ENCODE data around the gene ADAT2. TPM values are rescaled to one million over a fixed set of nuclear protein-coding genes. Genes with fewer than 3 reads are reported as not detected.

The ADAT2 gene
- total and polyA plus RNA-seq, 9 donors, result 5.1 to 18.1 (median 8.7) TPM

DNA sequence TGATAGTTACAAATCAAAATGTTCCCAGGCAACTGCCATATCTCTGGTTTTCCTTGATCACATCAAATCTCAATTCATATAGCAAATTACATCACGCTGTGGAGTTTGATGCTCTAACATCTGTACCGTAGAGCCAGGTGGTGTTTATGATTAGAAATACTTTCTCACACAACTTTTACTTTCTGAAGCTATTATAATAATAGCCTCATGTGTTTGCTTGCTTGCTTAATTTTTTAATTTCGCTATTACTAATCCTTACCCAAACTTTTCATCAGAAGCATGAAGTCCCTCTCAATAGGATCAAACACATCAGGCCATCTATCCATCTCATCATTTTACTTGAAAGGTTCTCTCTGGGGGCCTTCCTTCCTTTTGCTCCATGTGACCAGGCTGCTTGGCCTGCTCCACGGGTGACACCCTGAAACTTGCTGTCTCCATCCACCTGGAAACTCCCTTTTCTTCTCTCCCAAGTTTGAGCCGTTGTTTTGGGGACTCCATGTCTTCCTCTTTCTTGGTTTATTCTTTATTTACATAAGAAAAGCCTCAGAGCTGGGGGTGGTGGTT is 75.4 kb downstream of the ADAT2 start:
- 100% methylated on average over 2 of the region's 5 CpGs for WGBS (ENCODE audit: insufficient coverage)
- Histone ChIP-seq H3K27me3 (ENCODE audit: control insufficient read depth, insufficient read depth, low read length) (no peaks in the 10 kb centered on the region), H3K36me3 (ENCODE audit: control insufficient read depth, insufficient read depth, low read length) (no peaks in the 10 kb centered on the region), H3K4me1 (ENCODE audit: control insufficient read depth, insufficient read depth, low read length) (no peaks in the 10 kb centered on the region), H3K9me3 (replicated peaks; ENCODE audit: control insufficient read depth, low read depth, low read length) (no peaks in the 10 kb centered on the region), H3K27ac (ENCODE audit: low read length) (no peak overlapping the region), H3K4me3 (ENCODE audit: low read length) (no peak overlapping the region)
- DNase-seq, result no peak

DNA sequence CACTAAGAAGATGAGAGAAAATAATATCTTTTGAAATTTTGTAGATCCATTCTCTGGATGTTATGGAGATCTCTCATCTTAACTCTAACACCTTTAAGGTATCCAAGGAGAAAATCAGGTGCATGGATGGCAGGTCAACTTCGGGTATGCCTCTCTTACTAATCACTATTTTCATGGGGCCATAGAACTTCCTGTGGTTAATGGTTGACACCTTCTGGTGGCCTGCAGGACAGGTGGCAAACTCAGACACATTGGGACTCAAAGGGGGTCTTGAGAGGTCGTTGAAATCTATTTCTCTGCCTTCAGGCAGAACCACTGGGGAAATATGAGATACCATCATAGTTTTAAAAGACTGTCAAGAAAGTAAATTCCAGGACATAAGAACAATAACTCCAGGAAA is 76.5 kb downstream of the ADAT2 start:
- no peaks in the 10 kb centered on the region for H3K4me1 ChIP-seq (ENCODE audit: control insufficient read depth, insufficient read depth, low read length)
- no CpG with 5 or more reads among the region's 2 CpGs for WGBS (ENCODE audit: insufficient coverage)
- H3K36me3 ChIP-seq (ENCODE audit: control insufficient read depth, insufficient read depth, low read length), result no peaks in the 10 kb centered on the region
- no peak overlapping the region for H3K27ac ChIP-seq (ENCODE audit: low read length)
- no peaks in the 10 kb centered on the region for H3K27me3 ChIP-seq (ENCODE audit: control insufficient read depth, insufficient read depth, low read length)
- no peaks in the 10 kb centered on the region for H3K9me3 ChIP-seq (replicated peaks; ENCODE audit: control insufficient read depth, low read depth, low read length)
- H3K4me3 ChIP-seq (ENCODE audit: low read length), result no peak overlapping the region
- DNase-seq, result no peak

Other genes with a start within 250 kb of the ADAT2 start
- gene PEX3, start 110 bp upstream of the ADAT2 start, total RNA-seq, result 21.9 TPM
- gene PEX3, start 110 bp upstream of the ADAT2 start, polyA plus RNA-seq (ENCODE audit: insufficient read depth in 1 of 8, insufficient read length in 8 of 8, low replicate concordance in 1 of 8), result 10 to 100 TPM; 12.2 to 18.4 (median 13.7) TPM
- 25.7 TPM for gene FUCA2, start 61.0 kb upstream of the ADAT2 start, total RNA-seq
- 10 to 100 TPM; 22.2 to 34.9 (median 26.5) TPM for gene FUCA2, start 61.0 kb upstream of the ADAT2 start, polyA plus RNA-seq (ENCODE audit: insufficient read depth in 1 of 8, insufficient read length in 8 of 8, low replicate concordance in 1 of 8)
- 66.5 TPM for gene PHACTR2, start 227.3 kb upstream of the ADAT2 start, total RNA-seq
- gene PHACTR2, start 227.3 kb upstream of the ADAT2 start, polyA plus RNA-seq (ENCODE audit: insufficient read depth in 1 of 8, insufficient read length in 8 of 8, low replicate concordance in 1 of 8), result 10 to 100 TPM; 19.5 to 37.3 (median 33.3) TPM

All from muscle of leg (tissue), 11 donors.